GM18868 (cell line): ENCODE results near the gene ZNF385D.

ENCODE experiments used
- ATAC-seq: cut with Tn5 transposase; IDR thresholded peaks from one replicate; pipeline ENCODE4 v1.9.1; 2021; ENCODE audit warnings: mild to moderate bottlenecking, moderate library complexity; ENCODE audit not compliant: unreplicated experiment

ZNF385D gene

DNA sequence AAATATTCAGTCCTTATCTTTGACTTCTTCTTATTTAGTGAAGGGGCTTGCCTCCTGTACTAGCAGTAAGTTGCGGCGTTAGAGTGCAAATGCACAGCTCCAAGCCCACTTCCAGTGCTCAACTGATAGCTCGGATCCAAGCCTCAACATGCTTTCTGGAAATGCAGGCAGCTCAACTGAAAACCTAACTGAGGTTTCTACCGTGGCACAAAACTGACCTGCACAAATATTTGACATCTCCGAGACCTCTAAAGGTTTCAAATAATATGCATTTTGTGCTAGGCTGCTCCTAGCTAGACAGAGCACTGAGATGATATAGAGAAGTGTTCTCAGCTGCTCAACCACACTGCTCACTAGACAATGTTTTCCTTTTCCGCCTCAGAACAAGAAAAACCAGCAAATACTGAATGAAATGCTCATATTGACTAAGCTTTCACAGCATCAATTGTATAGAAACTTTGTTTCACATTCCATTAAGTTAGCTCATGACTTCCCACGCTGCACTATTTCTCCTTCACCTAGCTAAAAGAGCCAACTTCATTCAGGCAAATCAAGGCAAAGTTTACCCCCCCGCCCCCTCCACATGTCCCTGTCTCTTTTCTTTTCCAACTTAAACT is 822 bp downstream of the ZNF385D start:
- ATAC-seq, result no peak

DNA sequence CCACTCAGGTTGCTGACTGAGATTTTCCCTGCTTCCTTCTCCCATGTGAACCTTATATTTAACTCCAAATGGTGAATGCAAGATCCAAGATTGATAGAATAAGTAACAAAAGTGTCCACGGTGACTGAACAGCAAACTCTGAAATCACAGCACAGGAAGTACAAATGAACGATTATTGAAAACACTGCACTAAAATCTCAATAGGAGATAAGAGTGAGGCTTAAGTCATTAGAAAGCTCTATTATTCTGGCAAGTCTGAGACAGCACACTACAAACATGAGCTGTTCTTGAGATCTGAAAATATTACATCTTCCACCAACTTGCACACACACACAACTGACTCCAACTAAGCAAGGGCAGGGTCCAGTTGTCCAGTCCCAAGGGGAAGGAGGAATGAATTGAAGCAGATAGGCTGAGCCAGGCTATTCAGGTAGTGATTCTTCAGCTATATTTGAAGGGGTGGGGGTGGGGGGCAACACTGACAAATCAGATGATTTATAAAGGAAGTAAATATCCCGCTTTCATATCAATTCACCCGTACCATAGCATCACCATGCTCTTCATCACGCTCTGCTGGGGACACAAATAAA is 2.9 kb downstream of the ZNF385D start:
- ATAC-seq, result no peak

- no peak for ATAC-seq
These were observed 3.6 kb downstream of the ZNF385D start for GRCh38 chr3:21747376-21747775.

DNA sequence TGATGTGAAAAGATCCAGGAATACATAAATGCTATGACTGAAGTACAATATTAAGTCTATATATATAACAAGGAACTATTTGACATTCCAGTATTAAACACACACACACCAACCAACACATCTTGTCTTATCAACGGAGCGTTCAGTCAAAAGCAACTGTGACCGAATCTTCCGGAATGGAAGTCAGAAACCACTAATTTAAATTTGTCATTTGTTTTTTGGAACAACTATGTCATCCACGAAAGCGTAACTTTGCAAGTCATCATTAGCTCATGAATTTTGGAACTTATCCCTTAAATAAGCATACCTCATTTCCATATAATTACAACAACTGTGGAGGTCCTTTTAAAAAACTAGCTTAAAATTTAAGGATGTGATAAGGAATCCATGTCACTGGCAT is 5.0 kb downstream of the ZNF385D start:
- no peak for ATAC-seq

DNA sequence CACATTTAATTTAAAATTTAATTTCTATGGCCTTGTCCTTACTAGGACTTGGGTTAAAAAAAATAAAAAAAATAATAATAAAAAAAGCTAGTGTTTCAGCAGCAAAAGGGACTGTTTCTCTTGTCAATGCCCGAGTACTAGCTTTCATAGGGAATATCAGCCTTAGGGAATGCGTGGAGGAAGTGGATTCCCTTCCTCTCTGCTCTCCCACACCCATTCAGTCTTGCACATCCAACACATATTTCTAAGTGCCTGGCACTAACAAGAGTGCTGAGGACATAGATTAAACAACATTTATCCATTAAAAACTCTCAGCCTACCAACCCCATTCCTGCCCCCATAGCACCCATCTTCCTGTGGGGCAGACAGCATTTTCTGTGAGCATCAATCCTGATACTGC is 6.2 kb downstream of the ZNF385D start:
- no peak for ATAC-seq

DNA sequence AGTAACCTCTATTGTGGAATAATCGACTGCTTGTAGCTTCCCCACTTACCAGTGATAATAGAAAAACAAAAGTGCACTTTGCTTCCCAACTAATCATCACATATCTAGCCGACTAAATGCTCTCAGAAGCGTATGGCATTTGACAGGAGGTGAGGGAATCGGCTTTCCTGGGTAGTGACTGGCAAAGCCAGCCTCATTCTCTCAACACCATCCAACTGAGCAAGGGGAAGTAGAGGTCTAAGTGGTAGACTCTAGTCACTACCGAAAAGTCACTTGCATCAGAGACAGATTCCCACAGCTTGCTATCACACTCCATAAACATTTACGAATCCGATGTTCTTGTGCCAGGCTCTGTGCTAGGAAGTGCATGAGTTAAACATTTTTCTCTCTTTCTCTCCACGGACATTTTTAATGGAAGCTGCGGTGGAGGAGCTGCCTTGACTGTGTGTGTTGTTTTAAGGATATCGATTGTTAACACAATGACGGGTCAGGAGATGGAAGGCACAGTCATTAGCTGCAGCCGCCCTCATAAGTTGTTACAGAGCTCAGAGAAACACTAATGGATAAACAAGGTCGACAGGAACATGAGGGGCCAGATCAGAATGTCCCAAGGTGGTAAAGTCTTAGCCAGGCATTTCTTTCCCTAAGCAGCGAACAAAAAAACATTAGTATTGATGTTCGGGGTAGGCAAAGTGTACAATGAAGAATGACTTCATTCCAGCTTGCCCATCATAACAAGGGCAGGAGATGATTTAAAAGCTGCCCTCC is 11.9 kb downstream of the ZNF385D start:
- no peak for ATAC-seq

DNA sequence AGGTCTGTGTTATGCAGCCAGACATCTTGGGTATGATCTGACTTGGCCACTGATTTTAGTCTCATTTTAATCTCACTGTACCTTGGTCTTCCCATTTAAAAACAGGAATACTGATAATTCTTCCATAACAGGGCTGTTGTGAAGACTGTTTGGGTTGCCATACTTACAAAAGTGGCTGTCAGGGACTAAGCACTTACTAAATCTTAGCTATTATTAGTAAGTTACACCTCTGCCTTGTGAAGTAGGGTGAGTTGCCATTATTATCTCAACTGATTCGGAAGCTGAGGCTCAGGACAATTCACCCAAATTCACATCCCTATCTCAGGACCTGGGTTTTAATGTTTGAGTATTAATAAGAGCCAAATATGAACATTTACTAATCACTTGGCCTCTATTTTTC is 12.7 kb downstream of the ZNF385D start:
- ATAC-seq, result no peak

- ATAC-seq, result no peak
These were observed 16.3 kb downstream of the ZNF385D start for GRCh38 chr3:21734746-21735145.

GRCh38 chr3:21729888-21730459 is 21.0 kb downstream of the ZNF385D start:
- no peak for ATAC-seq

DNA sequence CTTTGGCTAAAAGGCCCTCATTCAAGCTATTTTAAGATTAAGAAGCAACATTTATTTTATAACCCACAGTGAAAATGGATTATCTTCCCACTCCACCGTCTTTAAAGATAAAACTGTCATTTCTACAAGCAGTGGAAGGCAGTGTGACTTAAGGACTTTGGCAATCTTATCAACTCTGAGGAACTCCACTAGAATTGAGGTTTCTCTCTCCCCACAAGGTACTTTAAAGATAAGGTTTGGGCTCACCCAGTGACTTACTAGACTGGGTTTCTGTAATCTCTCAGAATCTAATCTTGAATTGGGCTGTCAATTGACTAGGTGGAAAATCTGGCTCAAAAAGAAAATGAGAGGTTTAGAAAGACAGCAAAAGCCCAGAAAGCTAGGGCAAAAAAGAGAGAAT is 21.7 kb downstream of the ZNF385D start:
- no peak for ATAC-seq

DNA sequence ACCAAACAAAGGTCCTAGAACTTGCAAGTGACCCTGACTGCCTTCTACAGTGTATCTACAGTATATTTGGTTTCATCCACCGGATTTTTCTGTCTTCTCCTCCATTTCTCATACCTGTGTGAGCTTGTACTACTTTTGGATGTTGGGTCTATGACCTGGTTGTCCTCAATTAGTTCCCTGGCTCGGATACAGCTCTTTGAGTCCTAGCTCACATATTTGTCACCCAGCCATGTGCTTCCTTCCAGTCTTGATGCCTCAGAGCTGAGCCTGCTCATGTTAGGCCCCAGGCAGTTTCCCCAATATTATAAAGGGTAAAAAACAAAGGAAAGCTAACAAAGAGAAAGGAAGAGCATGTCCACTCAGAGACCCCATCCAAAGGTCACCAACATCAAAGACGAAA is 28.2 kb downstream of the ZNF385D start:
- ATAC-seq, result no peak

- ATAC-seq, result no peak
These were observed 28.7 kb downstream of the ZNF385D start for GRCh38 chr3:21722301-21722700.

- no peak for ATAC-seq
These were observed 31.9 kb downstream of the ZNF385D start for GRCh38 chr3:21718943-21719591.

DNA sequence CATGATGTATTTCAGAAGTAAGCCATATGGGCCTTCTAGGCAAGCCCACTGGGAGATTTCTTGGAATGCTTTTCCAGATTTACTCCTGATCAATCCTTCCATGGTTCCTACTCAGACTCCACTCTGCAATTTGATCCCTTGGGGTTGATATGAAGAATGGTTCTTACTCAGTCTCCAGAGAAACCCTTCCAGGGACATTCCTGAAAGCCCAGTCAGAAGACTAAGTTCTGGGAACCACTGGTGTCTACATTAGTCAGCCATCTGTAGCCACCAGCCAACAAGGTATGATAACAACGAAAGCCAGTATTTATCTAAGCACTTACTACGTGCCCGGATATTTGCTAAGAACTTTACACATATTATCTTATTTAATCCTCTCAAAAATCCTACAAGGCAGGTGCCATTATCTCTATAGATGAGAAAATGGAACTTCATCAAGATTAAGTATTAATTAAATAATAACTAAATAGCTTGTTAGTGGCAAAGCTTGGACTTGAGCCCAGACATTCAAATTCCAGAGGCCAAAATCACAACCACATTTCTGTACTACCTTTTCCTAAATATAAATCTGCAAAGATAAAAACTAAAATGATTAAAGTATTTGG is 32.7 kb downstream of the ZNF385D start:
- ATAC-seq, result no peak

DNA sequence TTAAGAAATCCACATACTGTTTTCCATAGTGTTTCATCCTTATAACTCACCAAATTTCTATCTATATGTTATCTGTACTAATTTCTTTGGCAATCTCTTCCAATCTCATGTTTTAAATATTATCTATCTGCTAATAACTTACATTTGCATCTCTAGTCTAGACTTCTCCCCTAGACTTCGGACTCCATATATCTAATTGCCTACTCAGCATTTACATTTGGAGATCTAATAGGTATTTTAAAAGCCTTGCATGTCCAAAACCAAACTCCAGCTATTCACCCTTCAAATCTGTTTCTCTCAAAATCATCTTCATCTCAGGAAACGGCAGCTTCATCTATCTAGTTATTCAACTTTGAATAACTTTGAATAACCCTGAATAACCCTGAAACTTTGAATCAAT is 35.3 kb downstream of the ZNF385D start:
- no peak for ATAC-seq

DNA sequence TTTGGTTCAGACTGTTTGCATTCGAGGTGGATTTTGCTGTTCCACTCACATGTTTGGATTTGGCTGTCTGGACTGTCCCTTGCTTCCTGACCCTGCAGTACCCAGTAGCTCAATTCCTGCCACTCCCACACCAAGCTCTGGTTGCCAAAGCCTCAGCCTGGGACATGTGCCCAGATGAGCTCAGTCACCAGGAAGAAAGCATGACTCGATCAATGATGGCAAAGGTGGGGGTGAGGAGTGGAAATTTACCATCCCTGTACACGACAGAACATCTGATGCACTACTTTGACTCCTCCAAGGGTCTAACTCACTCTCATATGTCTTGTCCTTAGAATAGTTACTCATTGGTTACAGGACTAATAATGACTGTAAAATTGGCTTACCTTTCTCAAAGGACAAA is 45.2 kb downstream of the ZNF385D start:
- no peak for ATAC-seq

- ATAC-seq, result no peak
These were observed 46.2 kb downstream of the ZNF385D start for GRCh38 chr3:21704796-21705195.

- no peak for ATAC-seq
These were observed 47.7 kb downstream of the ZNF385D start for GRCh38 chr3:21703291-21703690.

DNA sequence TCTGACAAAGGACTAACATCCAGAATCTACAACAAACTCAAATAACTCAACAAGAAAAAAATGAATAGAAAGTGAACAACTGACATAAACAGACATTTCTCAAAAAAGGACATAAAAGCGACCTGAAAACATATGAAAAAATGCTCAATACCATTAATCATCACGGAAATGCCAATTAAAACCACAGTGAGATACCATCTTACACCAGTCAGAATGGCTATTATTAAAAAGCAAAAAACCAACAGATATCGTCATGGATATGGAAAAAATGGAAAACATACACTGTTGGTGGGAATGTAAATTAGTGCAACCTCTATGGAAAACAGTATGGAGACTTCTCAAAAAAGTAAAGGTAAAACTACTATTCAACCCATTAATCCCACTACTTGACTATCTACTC is 53.3 kb downstream of the ZNF385D start:
- ATAC-seq, result no peak

DNA sequence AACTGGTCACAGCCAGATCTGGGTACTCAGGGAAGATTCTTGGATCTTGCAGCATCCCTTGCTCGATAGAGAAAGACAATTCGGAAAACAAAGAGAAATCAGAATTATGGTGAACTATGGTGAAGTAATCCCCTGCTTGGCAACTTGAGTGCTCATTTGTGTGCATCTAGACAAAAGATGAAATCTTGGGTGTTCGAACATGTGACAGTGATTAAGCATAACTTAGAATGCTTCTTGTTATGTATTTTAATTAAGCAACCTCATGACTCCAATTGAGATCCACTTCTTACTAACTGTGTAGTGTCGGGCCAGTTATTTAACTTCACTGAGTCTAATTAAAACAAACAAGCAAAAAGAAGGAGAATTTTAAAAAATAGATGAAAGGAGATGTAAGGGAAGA is 56.5 kb downstream of the ZNF385D start:
- no peak for ATAC-seq

- ATAC-seq, result no peak
These were observed 60.0 kb downstream of the ZNF385D start for GRCh38 chr3:21691036-21691435.
